ENCODE measurements around the gene TDRD1.

Gene TDRD1

DNA sequence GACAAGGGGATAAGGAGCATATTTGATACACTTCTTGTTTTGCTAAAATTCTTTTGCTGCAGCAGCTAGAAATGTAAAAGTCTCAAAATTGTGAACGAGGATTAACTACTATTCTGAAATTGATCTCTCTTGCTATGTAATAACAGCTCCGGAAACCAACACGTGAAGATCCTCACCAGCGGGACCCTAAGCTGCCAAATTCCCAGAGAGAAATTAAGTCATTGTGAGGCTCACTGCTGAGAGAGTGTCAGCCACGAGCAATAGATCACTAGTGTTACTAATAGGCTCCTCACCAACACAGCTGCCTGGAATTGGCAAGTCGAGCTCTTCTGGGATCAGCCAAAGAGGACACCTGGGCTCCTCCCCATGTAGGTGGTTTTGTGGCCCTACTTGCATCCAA is 54.3 kb downstream of the TDRD1 start:
- DNase-seq (ENCODE audit: low read depth in 3 of 3) = no peak

DNA sequence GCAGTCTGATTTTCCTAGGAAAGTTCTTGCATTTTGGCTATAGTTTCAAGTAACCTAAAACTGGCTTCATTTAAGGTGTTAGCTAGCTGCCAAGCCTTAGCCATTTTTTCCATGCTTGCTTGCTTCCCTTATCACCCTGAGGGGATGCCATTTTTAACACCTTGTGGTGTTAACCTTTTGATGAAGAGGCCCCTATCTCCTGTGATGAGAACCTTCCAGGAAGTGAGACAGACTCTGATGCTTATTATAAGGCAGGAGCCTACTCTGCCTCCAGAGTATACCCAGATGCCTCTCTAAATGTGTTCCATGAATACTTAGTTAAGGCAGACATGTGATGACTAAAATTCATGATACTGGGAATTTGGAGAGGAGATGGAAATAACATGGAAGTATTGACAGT is 55.0 kb downstream of the TDRD1 start:
- DNase-seq (ENCODE audit: low read depth in 3 of 3) = no peak

DNA sequence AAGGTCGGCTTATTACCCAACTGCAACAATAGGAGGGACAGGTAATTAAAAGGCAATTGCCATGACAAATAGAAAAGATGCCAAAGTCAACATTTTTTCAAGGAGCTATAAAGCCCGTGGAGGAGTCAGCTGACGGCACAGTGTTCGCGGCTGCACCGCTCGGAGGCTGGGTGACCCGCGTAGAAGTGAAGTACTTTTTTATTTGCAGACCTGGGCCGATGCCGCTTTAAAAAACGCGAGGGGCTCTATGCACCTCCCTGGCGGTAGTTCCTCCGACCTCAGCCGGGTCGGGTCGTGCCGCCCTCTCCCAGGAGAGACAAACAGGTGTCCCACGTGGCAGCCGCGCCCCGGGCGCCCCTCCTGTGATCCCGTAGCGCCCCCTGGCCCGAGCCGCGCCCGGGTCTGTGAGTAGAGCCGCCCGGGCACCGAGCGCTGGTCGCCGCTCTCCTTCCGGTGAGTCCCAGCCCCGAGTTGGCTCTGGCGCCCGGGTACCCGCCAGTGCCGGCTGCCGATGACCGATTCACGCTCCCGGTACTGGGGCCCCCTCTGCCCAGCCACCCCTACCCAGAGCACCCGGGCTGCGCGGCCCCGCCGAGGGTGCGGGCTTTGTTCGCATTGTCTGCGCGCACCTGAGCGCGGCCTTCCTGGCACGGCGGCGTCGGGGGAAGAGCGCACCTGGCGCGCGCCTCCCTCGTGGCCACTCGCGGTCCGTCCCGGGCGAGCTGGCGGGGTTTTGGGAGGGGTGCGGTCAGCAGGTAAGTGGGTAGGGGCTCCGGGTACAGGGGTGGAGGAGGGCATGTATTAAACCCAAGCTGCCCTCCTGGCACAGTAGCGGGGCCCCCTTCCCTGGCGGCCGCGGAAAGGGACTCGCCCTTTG is 60.2 kb downstream of the TDRD1 start, which contains the start of gene VWA2:
VWA2 (plus strand) TSS at position 138 of the 877 bp plus-strand sequence. CDS start 9,460 bp downstream, outside the sequence.
- DNase-seq (ENCODE audit: low read depth in 3 of 3) = peak in 2 of 3 experiments; percentile 11 to 37

DNA sequence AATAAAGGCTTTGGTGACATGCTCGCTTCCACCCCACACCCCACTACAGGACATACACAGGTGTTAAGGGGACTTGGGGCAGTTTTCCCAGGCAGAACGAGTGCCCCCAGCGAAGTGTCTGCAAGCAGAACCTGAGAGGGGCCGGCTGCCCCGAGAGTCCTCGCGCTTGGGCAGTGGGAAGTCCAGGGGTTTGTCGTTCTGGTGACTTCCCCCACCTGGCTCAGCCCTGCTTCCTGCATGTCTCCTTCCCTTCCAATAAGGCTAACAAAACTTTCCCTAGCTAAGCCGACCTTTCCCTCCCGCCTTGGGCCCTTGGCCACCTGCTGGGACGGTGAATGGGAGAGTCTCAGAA is 60.8 kb downstream of the TDRD1 start:
- DNase-seq (ENCODE audit: low read depth in 3 of 3) = no peak

DNA sequence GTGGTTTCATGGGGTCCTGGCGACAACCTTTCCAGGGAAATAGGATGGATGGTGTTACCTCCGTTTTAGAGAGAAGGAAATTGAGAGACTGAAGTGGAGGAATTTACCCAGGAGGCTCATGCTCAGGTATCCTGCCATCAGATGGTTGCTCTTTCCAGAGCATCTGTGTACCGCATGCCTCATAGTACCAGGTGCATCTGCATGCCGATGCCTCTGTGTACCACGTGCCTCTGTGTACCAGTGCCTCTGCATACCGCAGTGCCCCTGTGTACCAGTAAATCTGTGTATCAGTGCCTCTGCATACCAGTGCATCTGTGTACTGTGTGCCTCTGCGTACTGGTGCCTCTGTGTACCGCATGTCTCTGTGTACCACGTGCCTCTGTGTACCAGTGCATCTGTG is 63.1 kb downstream of the TDRD1 start:
- no peak for DNase-seq (ENCODE audit: low read depth in 3 of 3)

DNA sequence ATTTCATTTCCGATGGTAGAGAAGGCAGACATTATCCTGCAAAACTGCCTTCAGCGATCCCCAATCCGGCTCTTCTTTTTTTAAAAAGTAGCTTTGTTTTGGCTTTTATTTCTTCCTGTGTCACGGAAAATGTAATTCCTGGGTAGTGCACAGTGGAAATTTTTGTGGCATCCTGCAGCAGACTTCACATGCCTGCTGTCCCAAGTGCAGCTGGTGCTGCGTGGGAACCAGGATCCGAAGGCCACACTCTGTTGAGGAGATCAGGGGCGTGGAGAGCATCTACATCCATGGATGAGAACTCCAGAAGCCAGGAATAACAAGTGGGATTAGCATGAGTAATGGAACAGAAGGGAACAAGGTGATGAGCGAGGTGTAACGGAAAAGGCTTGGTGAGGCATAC is 64.5 kb downstream of the TDRD1 start:
- DNase-seq (ENCODE audit: low read depth in 3 of 3) = no peak

DNA sequence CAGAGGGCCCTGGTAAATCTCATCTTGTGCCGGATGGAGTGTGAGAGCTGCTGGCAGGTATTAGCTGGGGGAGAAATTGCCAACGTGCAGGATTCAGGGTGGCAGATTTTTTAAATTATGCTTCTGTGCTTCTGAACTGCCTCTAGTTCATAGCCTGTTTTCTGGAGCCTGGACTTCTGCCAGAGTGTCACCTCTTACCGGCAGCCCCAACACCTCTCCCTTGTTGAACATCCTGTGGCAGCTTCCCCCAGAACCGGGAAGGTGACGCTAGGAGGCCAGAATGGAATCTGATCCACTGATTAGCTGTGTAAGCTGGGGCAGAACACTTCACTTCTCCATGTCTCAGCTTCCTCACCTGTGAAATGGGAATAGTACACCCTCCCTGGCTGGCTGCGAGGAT is 65.0 kb downstream of the TDRD1 start:
- DNase-seq (ENCODE audit: low read depth in 3 of 3) = no peak

DNA sequence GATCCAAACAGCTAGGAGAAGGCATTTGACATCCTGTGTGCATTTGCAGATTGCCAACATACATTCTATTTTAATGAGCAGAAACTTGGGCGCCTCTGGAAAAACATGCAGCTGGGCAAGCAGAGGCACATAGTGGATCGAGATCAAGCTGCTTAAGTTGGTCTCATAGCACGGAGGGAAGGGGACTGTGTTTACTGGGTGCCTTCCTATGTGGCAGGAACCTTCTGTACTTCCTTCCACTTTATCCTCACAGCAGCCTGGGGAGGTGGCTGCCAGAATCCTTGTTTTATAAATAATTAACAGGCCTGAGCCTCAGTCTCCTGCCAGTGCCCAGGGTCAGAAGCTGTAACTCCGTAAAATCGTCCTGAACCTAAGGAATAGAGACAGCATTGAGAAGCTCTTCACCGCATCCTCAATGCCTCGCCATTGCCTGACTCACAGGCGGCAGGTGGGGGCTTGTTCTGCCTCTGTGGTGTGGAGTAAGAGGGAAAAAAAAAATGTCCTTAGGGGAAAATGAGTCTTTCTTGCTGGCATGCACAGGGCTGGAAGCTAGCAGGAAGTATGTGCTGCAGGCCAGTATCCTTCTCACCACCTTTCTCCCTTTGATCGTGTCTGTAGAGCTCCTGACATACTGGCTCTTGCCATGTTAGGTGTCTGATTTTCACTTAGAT is 66.1 kb downstream of the TDRD1 start:
- no peak for DNase-seq (ENCODE audit: low read depth in 3 of 3)

DNA sequence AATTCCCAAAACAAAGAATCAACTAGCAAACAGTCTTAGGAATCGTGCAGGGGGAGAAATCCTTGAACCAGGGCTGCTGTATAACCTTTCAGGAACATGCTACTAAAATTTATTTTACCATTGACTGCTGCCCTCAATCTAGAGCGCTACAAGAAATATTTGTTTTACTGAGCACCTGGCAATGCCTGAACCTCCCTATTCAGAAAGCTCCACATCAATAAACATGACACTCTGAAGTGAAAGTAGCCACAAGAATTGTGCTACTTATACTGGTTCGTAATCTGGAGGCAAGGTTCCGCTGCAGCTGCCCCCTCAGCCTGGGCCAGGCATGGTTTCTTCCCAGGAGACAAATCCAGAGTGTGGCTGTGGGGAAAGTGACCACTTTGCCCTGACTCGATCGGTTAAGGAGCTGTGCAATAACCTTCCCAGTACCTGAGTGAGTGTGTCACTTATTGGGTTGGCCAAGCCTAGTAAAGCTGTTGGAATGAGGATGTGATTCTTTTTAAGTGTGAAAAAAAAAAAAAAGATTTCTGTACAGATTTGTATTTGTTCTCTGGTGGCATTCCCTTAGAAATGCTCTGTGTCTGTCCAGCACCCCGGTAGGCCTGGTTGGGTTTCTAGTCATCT is 67.6 kb downstream of the TDRD1 start:
- no peak for DNase-seq (ENCODE audit: low read depth in 3 of 3)

DNA sequence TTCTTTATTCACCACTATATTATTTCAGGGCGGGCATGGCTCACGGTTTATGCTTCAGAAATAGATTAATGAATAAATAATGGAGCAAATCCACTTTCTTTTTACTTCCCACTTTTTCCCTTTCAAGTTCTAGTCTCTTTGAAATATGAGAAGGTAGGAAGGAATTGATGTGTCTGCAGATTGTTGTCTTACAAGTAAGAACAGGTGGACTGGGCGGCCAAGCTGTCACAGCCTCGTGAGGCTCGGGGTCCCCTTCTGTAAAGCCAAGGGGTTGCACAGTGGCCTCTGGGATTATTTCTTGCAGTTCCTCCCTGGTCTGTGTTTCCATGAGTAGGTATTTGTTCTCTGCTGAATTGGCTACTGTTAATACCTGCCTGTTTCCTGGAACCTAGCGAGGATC is 71.1 kb downstream of the TDRD1 start:
- DNase-seq (ENCODE audit: low read depth in 3 of 3) = no peak

DNA sequence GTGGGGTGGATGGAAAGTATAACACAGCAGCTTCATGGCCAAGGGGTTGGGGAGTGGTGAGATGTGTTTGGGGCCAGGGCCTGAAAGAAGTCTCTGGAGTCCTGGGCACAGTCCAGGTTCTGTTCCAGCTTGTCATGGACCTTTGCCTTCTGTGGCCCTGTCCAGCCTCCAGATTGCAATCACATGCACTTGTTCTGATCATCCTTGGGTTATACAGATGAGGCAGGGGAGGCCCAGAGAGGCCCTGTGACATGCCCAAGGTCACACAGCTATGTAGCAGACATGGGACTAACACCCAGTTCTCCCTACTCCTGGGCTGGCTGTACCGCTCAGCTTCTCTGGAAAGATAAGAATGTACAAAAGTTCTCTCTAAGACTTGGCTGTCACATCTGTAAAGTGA is 71.6 kb downstream of the TDRD1 start:
- no peak for DNase-seq (ENCODE audit: low read depth in 3 of 3)

DNA sequence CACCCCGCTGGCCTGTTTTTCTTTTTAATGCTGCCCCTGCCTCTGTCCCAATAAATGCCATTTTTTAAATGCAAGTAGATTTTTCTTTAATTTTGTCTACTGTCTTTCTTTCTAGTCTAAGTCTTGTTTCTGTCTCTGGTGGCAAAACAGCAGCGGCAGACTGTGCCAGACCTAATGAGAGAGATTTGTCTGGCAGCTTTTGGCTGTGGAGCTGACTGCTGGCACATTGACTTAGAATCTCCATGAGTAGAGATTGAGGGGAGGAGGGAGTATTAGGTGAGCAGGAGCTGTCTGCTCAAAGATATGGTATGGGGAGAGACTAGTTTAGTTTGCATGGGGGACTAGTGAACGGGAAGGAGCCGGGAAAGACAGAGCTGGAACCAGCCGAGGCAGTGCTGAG is 72.9 kb downstream of the TDRD1 start:
- no peak for DNase-seq (ENCODE audit: low read depth in 3 of 3)

DNA sequence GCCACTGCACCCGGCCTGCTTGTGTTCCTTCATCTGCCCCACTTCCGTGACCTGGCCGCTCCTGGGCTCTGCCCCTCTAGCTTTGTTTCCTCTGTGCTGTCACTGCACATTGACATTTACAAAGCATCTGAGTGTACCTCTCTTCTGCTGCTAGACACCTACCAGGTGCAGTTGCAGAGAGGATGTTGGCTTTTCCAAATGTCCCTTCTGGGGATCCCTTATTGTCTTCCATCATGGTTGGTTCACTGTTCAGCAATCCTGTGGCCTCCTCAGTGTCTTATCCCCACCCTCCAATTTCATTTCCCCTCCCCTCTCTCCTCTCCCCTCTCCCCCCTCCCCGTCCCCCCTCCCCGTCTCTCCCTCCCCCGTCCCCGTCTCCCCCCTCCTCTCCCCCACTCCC is 73.7 kb downstream of the TDRD1 start:
- no peak for DNase-seq (ENCODE audit: low read depth in 3 of 3)

DNA sequence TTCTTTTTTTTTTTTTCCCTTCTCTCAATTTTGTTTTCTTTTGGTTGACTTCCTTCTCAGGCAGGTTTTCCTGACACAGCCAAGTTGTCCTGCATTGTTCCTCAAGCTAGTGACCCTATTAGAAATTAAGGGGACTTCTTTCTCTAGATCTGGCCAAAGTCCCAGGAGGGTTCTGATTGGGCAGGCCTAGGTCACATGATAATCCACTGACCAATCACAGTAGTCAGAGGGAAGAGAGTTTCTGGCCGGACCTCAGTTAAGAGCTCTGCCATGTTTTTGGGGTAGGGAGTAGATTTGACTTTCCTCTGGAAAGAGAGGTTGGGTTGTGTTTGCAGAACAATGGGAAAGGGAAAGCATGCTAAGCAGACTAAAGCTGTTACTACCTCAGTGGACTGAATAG is 76.1 kb downstream of the TDRD1 start:
- no peak for DNase-seq (ENCODE audit: low read depth in 3 of 3)

DNA sequence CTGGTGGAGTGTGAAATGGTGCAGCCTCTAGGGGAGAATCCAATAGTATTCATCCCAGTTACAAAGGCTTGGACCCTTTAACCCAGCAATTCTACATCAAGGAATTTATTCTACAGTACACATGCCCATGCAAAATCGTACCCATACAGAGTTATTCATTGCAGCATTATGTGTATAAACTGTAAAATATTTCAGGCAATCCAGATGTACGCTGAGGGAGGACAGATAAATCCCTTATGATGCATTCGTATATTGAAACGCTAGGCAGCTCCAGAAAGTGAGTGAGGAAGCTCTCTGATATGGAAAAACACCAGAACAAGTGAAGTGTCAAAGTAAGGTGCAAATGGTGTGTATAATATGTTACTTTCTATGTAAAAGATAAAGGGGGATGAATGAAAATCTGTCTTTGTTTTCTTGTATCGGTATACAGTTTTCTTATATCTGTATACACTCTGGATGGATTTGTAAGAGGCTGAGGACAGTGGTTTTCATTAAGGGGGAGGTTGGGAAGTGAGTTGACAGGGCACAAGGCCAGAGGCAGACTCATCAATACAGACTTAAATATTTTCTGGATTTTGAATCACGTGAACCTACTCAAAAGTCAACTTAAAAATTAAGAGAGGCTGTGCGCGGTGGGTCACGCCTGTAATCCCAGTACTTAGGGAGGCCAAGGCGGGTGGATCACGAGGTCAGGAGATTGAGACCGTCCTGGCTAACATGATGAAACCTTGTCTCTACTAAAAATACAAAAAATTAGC is 77.0 kb downstream of the TDRD1 start:
- DNase-seq (ENCODE audit: low read depth in 3 of 3) = no peak

DNA sequence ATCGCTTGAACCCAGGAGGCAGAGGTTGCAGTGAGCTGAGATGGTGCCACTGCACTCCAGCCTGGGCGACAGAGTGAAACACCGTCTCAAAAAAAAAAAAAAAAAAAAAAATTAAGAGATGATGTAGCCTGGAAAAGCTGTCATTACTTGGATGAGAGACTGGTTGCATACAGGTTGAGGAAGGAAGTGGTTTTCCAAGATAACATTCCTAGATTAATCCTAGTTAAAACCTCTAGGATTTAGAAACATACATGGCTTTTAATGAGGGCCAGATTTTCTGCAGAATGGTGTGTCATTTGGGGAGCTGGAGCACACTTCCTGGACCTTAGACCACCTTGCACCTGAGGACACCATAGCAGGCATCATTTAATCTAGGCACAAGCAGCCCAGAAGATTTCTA is 77.7 kb downstream of the TDRD1 start:
- DNase-seq (ENCODE audit: low read depth in 3 of 3) = no peak

DNA sequence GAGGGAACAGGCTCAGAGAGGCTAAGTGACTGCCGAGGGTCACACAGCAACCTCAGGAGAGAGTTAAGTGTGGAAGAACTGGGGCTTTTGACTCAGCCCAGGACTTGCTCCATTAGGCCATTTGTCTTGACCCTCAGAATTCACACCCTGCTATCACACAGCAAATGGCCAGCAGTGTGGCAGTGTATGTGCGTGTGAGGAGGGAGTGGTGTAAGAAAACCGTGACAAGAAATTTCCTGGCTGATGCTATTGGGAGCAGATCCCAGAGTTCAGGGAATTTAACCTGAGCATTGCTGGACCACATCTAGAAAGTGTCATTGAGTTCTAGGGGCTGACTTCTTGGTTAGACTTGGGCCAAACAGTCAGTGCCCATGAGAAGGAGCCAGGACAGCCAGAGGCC is 78.3 kb downstream of the TDRD1 start:
- DNase-seq (ENCODE audit: low read depth in 3 of 3) = no peak

DNA sequence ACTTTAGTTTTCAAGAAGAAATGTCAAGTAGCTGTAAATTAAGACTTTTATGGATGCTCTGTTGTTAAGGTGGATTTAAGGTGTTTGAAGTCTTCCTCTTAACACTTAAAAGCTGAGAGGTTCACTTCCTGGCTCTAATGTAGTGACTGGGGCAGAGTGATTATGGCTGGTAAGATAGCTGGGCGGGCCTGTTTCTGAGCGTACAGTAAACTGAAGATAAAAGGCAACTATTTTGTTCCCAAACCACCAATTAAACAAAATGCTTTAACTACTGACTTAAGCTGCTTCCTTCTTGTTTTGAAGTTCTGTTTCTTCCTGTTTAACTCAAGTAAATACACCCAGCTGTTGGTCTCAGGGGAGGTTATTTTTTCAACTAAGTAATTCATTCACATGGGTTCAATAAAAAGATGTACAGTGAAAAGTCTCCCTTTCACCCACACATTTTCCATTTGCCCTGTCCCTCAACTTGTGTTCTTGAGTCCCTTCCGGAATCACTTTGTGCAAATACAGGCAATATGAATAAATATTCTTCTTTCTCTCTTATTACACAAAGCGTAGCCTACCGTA is 79.2 kb downstream of the TDRD1 start:
- no peak for DNase-seq (ENCODE audit: low read depth in 3 of 3)

DNA sequence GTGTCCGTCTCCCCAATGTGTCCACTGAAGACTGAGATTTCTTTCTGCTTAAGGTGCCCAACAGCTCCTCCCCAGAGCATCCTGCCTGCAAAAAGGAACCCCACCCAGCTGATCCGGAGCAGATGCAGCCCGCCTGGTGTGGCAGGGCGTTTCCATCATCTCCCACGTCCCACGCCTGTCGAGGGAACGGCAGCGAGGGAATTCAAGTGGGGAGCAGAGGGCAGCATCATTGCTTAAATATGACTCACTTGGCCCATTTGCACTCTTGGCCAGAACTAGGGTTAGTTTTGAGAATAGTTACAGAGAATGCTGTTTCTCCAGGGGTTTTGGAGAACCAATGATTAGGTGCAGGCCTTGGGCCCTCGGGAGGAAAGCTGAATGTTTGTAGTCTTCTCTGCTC is 80.7 kb downstream of the TDRD1 start:
- DNase-seq (ENCODE audit: low read depth in 3 of 3) = no peak

DNA sequence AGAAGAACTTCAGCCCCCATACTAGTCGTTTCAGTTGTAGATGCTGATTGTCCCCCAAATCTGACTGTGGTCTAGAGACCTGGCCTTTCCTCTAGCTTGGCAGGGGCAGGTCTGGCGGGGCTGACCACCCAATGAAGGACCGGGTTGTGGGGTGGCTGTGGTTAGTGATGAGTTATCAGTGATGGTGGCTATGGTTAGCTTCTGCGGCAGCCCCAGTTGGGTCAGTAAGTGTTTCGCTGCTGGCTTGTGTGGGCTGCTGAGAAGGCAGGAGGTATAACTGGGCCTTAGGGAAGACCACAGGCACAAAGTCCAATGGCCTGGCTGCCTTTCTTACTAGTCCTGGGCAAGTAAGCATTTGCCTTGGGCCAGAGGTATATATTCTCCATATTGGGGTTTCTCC is 81.2 kb downstream of the TDRD1 start:
- no peak for DNase-seq (ENCODE audit: low read depth in 3 of 3)

DNA sequence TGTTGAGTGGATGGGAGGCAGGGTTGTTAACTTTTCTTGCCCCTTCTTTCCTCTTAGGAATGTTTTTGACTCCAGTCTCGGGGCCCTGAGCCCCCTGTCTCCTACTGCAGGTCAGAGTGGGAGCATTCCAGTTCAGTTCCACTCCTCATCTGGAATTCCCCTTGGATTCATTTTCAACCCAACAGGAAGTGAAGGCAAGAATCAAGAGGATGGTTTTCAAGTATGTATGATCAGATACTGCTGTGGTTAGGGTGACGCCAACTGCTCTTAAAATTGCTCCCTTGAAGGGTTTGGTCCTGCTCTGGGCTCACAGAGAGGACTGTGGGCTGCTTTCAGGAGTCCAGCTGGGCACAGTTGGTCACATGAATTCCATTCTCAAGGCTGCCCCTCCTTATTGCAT is 81.9 kb downstream of the TDRD1 start:
- no peak for DNase-seq (ENCODE audit: low read depth in 3 of 3)

DNA sequence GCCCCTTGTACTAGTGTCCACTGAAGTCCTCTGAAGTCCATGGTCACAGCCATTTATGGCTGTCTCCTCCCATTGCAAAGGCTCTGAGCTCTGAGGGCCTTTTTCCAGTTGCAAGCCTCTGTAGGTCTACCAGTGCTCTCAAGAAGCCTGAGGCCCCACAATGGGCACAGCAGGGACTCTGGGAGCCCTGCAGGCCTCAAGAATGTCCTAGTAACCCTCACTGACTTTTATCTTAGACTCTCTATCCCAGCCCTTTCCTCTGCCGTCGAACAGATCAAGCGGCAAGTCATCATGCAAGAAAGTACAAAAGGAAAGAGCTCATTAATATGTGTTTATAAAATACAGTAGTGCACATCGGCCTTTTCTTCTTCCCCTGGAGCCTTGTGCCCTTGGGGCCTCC is 83.3 kb downstream of the TDRD1 start:
- no peak for DNase-seq (ENCODE audit: low read depth in 3 of 3)
